Astrocyte (in vitro differentiated cells and primary cell): ENCODE measurements around the gene FAM222A. TPM values are rescaled to one million over a fixed set of nuclear protein-coding genes. Genes with fewer than 3 reads are reported as not detected.

Experiments
- DNase-seq: peaks from one replicate; pipeline ENCODE4 v3.0.0-alpha.2; 2010; ENCODE audit warnings: low read depth
- FAIRE-seq: peaks from 2 replicates; lab custom pipeline; 2011; peaks lifted over from hg19 to GRCh38; lab: Jason Lieb, UNC
- H2AFZ ChIP-seq: 2 replicates; pipeline ENCODE4 v1.6.0; 2012; ENCODE audit warnings: low read depth, low read length, inconsistent platforms
- H3K27ac ChIP-seq: 2 replicates; pipeline ENCODE4 v1.5.1; 2011; ENCODE audit warnings: low read depth, low read length, inconsistent platforms
- H3K27me3 ChIP-seq: 2 replicates; pipeline ENCODE4 v1.6.0; 2011; ENCODE audit warnings: low read length, inconsistent platforms; ENCODE audit not compliant: insufficient read depth
- H3K36me3 ChIP-seq: 2 replicates; pipeline ENCODE4 v1.5.1; 2011; ENCODE audit warnings: low read length, inconsistent platforms; ENCODE audit not compliant: insufficient read depth
- H3K4me1 ChIP-seq: 2 replicates; pipeline ENCODE4 v1.5.1; 2011; ENCODE audit warnings: low read length, inconsistent platforms; ENCODE audit not compliant: insufficient read depth
- H3K4me2 ChIP-seq: 2 replicates; pipeline ENCODE4 v1.6.0; 2012; ENCODE audit warnings: low read length, inconsistent platforms
- H3K4me3 ChIP-seq: 2 replicates; pipeline ENCODE4 v1.5.1; 2011; ENCODE audit warnings: low read depth, mild to moderate bottlenecking, low read length, inconsistent platforms; ENCODE audit not compliant: insufficient read depth
- H3K79me2 ChIP-seq: 2 replicates; pipeline ENCODE4 v1.6.0; 2012; ENCODE audit warnings: mild to moderate bottlenecking, low read length, inconsistent platforms; ENCODE audit not compliant: insufficient read depth
- H3K9ac ChIP-seq: 2 replicates; pipeline ENCODE4 v1.6.0; 2012; ENCODE audit warnings: mild to moderate bottlenecking, low read length, inconsistent platforms
- H3K9me3 ChIP-seq: 2 replicates; pipeline ENCODE4 v1.5.1; 2012; ENCODE audit warnings: low read depth, mild to moderate bottlenecking, low read length, inconsistent platforms; ENCODE audit not compliant: insufficient read depth
- H4K20me1 ChIP-seq: 2 replicates; pipeline ENCODE4 v1.6.0; 2012; ENCODE audit warnings: low read length, inconsistent platforms; ENCODE audit not compliant: insufficient read depth
- H3K27ac Mint-ChIP-seq: one replicate; pipeline ENCODE4 v1.8.0; 2021; ENCODE audit warnings: mild to moderate bottlenecking, mixed read lengths; ENCODE audit not compliant: unreplicated experiment
- H3K27me3 Mint-ChIP-seq: one replicate; pipeline ENCODE4 v1.8.0; 2021; ENCODE audit warnings: low read depth, mixed read lengths; ENCODE audit not compliant: unreplicated experiment
- H3K36me3 Mint-ChIP-seq: one replicate; pipeline ENCODE4 v1.8.0; 2021; ENCODE audit warnings: low read depth, mixed read lengths; ENCODE audit not compliant: unreplicated experiment
- H3K4me1 Mint-ChIP-seq: one replicate; pipeline ENCODE4 v1.8.0; 2021; ENCODE audit warnings: low read depth, mixed read lengths; ENCODE audit not compliant: unreplicated experiment
- H3K4me3 Mint-ChIP-seq: one replicate; pipeline ENCODE4 v1.8.0; 2021; ENCODE audit warnings: mild to moderate bottlenecking, moderate library complexity, mixed read lengths; ENCODE audit not compliant: unreplicated experiment
- H3K9me3 Mint-ChIP-seq: one replicate; pipeline ENCODE4 v1.8.0; 2021; ENCODE audit warnings: mild to moderate bottlenecking, mixed read lengths; ENCODE audit not compliant: unreplicated experiment
- EZH2 ChIP-seq: IDR thresholded peaks from 2 replicates; pipeline ENCODE4 v1.6.1; 2012; ENCODE audit warnings: mild to moderate bottlenecking, low read length, inconsistent platforms; ENCODE audit not compliant: insufficient read depth
- total RNA-seq: library from RNA; stranded (reverse); gene quantifications from 2 replicates; pipeline ENCODE4 v1.2.1, GENCODE V29; 2021
- TF ChIP-seq, protein P1 (sequence below): IDR thresholded peaks from 2 replicates; pipeline ENCODE4 v1.5.1; 2011; ENCODE audit warnings: low read depth, mild to moderate bottlenecking, inconsistent platforms, low read length, moderate library complexity; ENCODE audit not compliant: insufficient read depth

FAM222A gene
- total RNA-seq, 1 donor from 2014 or later, result 1.2 TPM

DNA sequence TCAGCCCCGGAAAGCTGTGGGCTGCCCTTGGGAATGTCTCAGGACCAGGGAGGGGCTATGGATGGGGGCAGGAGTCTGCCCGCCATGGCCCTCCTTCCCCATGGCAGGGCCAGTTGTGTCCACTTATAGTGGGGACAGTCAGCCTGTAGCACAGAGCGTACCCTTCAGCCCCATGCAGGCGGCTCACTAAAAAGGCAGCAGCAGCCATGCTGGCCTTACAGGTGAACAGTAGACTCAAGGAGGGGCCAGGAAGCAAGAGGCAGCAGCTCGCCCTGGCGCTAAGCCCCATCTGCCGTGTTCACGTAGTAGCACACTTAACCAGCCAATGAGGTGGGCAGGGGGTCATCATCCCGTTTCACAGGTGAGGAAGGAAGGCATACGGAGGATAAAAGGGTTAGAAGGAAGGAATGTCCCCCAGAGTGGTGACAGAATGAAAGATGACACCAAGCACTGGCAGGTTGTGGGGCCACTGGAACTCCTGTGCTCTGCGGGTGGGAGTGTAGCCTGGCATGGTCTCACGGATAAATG is 52.7 kb downstream of the FAM222A start:
- DNase-seq, result no peak

DNA sequence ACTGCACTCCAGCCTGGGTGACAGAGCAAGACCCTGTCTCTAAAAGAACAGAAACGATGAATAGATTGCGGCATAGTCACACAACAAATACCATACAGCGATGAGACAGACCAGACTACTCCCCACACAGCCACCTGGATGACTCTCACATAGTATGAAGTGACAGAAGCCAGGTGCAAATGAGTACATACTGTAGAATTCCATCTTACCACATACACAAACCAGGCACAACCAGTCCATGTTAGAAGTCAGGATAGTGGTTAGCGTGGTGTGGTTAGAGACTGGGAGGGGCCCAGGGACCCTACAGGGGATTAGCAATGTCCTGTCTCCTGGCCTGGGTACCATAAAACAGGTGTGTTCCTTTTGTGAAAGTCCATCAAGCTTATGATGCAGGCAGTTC is 53.8 kb downstream of the FAM222A start:
- H3K9me3 ChIP-seq, result peaks cover 4% of the 10 kb centered on the region
- H3K4me1 ChIP-seq, result no peaks in the 10 kb centered on the region
- peaks cover 8% of the 10 kb centered on the region for H3K9me3 Mint-ChIP-seq
- H3K27ac ChIP-seq, result no peak overlapping the region
- no peak overlapping the region for H2AFZ ChIP-seq
- no peak overlapping the region for H3K4me3 Mint-ChIP-seq
- H3K79me2 ChIP-seq, result no peaks in the 10 kb centered on the region
- no peak overlapping the region for H3K4me3 ChIP-seq
- H3K36me3 ChIP-seq, result no peaks in the 10 kb centered on the region
- H3K4me2 ChIP-seq, result no peak overlapping the region
- FAIRE-seq (no peak), DNase-seq (no peak)
- H3K27me3 Mint-ChIP-seq, result peaks cover 7% of the 10 kb centered on the region
- H3K27me3 ChIP-seq, result no peaks in the 10 kb centered on the region
- peaks cover 4% of the 10 kb centered on the region for H3K36me3 Mint-ChIP-seq
- no peak for TF ChIP-seq EZH2
- TF ChIP-seq, protein P1, sequence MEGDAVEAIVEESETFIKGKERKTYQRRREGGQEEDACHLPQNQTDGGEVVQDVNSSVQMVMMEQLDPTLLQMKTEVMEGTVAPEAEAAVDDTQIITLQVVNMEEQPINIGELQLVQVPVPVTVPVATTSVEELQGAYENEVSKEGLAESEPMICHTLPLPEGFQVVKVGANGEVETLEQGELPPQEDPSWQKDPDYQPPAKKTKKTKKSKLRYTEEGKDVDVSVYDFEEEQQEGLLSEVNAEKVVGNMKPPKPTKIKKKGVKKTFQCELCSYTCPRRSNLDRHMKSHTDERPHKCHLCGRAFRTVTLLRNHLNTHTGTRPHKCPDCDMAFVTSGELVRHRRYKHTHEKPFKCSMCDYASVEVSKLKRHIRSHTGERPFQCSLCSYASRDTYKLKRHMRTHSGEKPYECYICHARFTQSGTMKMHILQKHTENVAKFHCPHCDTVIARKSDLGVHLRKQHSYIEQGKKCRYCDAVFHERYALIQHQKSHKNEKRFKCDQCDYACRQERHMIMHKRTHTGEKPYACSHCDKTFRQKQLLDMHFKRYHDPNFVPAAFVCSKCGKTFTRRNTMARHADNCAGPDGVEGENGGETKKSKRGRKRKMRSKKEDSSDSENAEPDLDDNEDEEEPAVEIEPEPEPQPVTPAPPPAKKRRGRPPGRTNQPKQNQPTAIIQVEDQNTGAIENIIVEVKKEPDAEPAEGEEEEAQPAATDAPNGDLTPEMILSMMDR, result no peak
- no peak overlapping the region for H3K27ac Mint-ChIP-seq
- no peaks in the 10 kb centered on the region for H3K4me1 Mint-ChIP-seq
- H3K9ac ChIP-seq, result no peak overlapping the region
- no peaks in the 10 kb centered on the region for H4K20me1 ChIP-seq

More for the DNA sequence above, 52.7 kb downstream of the FAM222A start:
- Histone ChIP-seq H3K4me1 (no peaks in the 10 kb centered on the region), H3K27ac (no peak overlapping the region), H2AFZ (no peak overlapping the region), H3K9me3 (peaks cover 4% of the 10 kb centered on the region), H4K20me1 (no peaks in the 10 kb centered on the region), H3K79me2 (no peaks in the 10 kb centered on the region), H3K9ac (no peak overlapping the region), H3K4me3 (no peak overlapping the region), H3K36me3 (no peaks in the 10 kb centered on the region), H3K4me2 (no peak overlapping the region), H3K27me3 (no peaks in the 10 kb centered on the region)
- no peak for FAIRE-seq
- TF ChIP-seq, protein P1, result no peak
- no peak for TF ChIP-seq EZH2
- peak overlapping the region; percentile 34 for H3K27ac Mint-ChIP-seq
- H3K9me3 Mint-ChIP-seq, result peaks cover 8% of the 10 kb centered on the region
- H3K4me3 Mint-ChIP-seq, result no peak overlapping the region
- H3K4me1 Mint-ChIP-seq, result no peaks in the 10 kb centered on the region
- peaks cover 5% of the 10 kb centered on the region for H3K36me3 Mint-ChIP-seq
- H3K27me3 Mint-ChIP-seq, result peaks cover 5% of the 10 kb centered on the region

DNA sequence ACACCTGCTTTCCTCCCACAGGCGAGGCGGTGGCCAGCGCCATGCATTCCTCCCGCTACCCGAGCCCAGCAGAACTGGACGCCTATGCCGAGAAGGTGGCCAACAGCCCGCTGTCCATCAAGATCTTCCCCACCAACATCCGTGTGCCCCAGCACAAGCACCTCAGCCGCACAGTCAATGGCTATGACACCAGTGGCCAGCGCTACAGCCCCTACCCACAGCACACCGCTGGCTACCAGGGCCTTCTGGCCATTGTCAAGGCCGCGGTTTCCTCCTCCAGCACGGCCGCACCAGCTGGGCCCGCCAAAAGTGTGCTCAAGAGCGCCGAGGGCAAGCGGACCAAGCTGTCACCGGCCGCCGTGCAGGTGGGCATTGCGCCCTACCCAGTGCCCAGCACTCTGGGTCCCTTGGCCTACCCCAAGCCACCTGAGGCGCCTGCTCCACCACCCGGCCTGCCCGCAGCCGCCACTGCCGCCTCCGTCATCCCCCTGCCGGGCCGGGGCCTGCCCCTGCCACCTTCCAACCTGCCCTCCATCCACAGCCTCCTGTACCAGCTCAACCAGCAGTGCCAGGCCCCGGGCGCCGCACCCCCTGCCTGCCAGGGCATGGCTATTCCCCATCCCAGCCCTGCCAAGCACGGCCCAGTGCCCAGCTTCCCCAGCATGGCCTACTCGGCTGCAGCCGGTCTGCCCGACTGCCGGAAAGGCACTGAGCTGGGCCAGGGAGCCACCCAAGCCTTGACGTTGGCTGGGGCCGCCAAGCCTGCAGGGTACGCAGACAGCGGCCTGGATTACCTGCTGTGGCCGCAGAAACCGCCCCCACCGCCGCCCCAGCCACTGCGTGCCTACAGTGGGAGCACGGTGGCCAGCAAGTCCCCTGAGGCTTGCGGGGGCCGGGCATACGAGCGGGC is 54.6 kb downstream of the FAM222A start:
- Histone ChIP-seq H3K4me3 (no peak overlapping the region), H3K9me3 (peaks cover 3% of the 10 kb centered on the region), H3K79me2 (no peaks in the 10 kb centered on the region), H3K9ac (no peak overlapping the region), H3K27me3 (no peaks in the 10 kb centered on the region), H3K36me3 (no peaks in the 10 kb centered on the region), H3K4me1 (no peaks in the 10 kb centered on the region), H2AFZ (no peak overlapping the region), H3K27ac (no peak overlapping the region), H4K20me1 (no peaks in the 10 kb centered on the region), H3K4me2 (no peak overlapping the region)
- FAIRE-seq (no peak), DNase-seq (no peak)
- peaks cover 13% of the 10 kb centered on the region for H3K27me3 Mint-ChIP-seq
- H3K27ac Mint-ChIP-seq, result no peak overlapping the region
- no peak for TF ChIP-seq EZH2
- TF ChIP-seq, protein P1, result no peak
- no peak overlapping the region for H3K4me3 Mint-ChIP-seq
- peaks cover 3% of the 10 kb centered on the region for H3K36me3 Mint-ChIP-seq
- no peaks in the 10 kb centered on the region for H3K4me1 Mint-ChIP-seq
- H3K9me3 Mint-ChIP-seq, result peaks cover 8% of the 10 kb centered on the region
